ENCODE results near the gene DLGAP1. TPM values are rescaled to one million over a fixed set of nuclear protein-coding genes. Genes with fewer than 3 reads are reported as not detected.

DLGAP1 gene
- total RNA-seq, 1 experiment from 2014 or later: 27.5 TPM

DNA sequence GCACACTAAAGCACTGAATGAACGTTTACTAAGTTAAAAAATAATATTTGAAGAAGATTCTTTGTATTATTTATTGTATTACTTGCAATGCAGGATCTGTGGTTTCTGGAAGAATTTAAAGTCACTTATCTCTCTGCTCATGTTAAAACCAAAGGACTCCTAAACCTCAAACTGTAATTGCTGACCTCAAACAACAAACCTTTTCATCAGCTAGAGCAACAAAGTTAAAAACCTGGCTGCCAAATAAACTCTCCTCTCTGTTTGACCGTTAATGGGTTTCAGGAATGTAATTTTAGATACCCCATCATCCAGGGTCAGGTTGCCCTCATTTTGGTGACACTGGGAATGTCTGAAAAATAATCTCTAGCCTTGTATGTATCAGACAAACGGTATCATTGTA, 766.0 kb downstream of the DLGAP1 start:
- peak; percentile 44 for DNase-seq (ENCODE audit: low read depth, low spot score)
- in situ Hi-C loops (cut with HindIII; ENCODE audit: low pct_unique_long_range_greater_than_20kb, low sequenced_read_pairs): no loop called here

DNA sequence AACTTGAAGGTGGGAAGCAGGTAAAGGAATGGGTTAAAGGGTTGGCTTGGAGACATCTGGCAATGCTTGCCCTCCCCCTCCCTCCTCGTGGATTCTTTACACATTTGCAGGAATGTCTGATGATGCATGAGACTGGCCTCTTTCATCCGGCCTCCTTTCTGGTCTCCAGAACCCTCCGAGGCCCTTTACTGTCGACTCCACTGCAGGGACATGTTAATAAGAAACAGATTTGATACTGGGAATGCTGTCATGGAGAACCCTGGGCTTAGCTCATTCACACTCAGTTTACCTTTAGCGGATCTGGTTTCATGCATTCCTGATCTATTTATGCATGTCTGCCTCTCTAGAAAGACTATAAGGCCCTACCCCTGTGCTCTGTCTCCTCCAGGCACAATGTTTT, 766.4 kb downstream of the DLGAP1 start:
- in situ Hi-C loops (cut with HindIII; ENCODE audit: low pct_unique_long_range_greater_than_20kb, low sequenced_read_pairs): no loop called here
- peak; percentile 71 for DNase-seq (ENCODE audit: low read depth, low spot score)

DNA sequence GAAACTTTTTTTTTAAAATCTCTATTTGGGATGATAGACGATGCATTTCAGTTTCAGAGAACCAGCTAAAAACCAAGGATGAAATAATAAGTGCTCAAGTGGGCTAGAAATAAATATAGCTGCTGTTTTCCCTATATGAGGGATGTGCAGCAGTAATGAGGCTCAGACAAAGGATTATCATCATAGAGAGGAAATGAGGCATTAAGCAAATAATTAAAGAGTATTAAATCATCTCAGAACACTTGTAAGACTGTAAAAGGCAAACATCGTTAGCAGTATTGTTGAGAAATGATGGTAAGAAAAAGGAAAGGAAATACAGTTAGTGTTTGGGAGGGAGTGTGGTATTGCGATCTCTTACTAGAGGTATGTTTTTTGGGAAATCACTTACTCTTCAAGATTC, 771.6 kb downstream of the DLGAP1 start:
- no peak for DNase-seq (ENCODE audit: low read depth, low spot score)
- in situ Hi-C loops (cut with HindIII; ENCODE audit: low pct_unique_long_range_greater_than_20kb, low sequenced_read_pairs): no loop called here

- in situ Hi-C loops (cut with HindIII; ENCODE audit: low pct_unique_long_range_greater_than_20kb, low sequenced_read_pairs): no loop called here
- no peak for DNase-seq (ENCODE audit: low read depth, low spot score)
Observed at GRCh38 chr18:3682061-3682460, 773.0 kb downstream of the DLGAP1 start.

DNA sequence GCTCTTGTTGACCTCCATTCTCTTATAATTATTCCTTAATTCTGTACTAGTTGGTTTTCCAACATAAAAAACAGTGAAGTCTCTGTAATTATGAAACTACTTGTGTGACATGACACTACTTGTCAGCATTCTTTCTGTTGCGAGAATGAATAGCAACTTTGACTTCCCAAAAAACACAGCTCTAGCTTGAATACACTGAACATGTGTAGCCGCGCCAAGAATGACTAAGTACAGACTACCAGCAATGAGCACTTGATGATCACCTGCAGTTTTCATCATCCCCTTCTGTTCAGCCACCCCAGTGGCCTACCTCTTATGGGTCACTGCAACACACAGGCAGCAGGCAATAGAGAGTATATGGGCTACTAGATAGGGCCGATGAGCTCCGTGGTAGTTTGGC, 775.9 kb downstream of the DLGAP1 start:
- peak; percentile 24 for DNase-seq (ENCODE audit: low read depth, low spot score)
- in situ Hi-C loops (cut with HindIII; ENCODE audit: low pct_unique_long_range_greater_than_20kb, low sequenced_read_pairs): no loop called here

DNA sequence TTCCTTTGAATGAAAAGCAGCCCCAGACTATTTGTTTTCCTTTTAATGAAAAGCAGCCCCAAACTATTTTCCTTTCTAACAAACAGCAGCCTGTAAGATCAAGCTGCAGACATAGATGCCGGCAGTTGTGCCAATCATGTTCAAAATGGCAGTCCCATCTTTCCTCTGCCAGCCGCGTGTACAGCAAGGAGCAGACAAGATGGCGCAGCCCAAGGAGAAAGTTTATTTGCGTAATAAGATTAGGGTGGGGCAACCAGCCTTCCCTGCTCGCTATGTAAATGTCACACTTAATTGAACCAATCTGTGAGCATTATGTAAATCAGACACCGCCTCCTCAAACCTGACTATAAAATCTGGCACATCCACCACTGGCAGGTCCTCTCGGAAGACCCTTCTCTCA, 779.1 kb downstream of the DLGAP1 start:
- in situ Hi-C loops (cut with HindIII; ENCODE audit: low pct_unique_long_range_greater_than_20kb, low sequenced_read_pairs): no loop called here
- no peak for DNase-seq (ENCODE audit: low read depth, low spot score)

GRCh38 chr18:3675446-3675845, 779.7 kb downstream of the DLGAP1 start:
- in situ Hi-C loops (cut with HindIII; ENCODE audit: low pct_unique_long_range_greater_than_20kb, low sequenced_read_pairs): no loop called here
- DNase-seq (ENCODE audit: low read depth, low spot score): no peak

- DNase-seq (ENCODE audit: low read depth, low spot score): no peak
- in situ Hi-C loops (cut with HindIII; ENCODE audit: low pct_unique_long_range_greater_than_20kb, low sequenced_read_pairs): no loop called here
Observed at GRCh38 chr18:3671176-3671575, 783.9 kb downstream of the DLGAP1 start.

DNA sequence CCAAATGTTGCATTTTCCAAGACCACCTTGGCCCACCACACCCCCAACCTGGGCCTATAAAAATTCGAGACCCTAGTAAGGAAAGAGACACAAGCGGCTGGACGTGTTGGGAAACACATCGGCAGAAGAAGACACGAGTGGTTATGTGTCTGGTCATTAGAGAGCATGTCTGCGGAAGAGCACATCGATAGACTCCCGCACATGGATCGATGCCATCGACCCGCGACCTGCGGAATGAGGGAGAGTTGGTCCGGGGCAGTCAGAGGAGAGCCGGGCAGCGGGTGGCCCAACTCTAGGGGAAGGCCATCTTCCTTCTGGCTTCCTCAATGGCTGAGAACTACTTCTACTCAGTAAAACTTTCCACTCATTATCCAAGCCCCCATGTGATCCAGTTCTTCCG, 785.7 kb downstream of the DLGAP1 start:
- in situ Hi-C loops (cut with HindIII; ENCODE audit: low pct_unique_long_range_greater_than_20kb, low sequenced_read_pairs): no loop called here
- no peak for DNase-seq (ENCODE audit: low read depth, low spot score)

DNA sequence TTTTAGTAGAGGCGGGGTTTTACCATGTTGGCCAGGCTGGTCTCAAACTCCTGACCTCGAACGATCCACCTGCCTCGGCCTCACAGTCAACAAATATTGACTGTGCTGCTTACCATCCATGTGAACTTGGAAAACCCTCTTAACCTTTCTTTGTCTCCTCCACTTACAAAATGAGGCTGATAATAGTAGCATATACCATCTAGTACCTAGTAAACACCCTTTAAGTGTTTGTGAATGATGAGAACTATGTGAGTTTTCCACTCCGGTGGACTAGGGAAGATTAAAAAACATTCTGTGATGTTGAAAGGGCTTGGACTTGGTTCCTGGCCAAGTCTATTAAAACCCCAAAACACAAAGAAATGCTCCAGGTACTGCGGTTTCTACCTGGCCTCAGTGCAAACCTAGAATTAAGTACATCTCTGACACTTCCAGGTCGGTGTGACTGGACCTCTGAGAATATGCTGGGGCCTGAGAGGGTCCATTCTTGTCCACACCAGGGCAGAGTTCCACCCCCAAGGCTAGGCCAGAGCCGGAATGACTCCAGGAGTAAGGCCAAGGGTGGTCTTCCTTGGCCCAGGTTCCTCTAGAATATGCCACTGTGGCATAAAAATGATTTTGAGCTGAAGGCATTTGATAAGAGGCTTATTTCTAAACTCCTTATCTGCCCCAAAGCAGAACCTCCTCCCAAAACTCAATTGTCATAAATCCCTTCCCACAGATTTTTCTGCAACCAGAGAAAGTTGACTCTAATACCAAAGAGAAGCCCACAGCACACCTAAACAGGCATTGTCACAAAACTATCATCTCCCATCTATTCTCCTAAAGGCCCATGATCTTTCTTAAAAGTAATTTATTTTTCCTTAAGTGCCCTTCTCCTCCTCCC, 787.6 kb downstream of the DLGAP1 start:
- in situ Hi-C loops (cut with HindIII; ENCODE audit: low pct_unique_long_range_greater_than_20kb, low sequenced_read_pairs): no loop called here
- DNase-seq (ENCODE audit: low read depth, low spot score): no peak

DNA sequence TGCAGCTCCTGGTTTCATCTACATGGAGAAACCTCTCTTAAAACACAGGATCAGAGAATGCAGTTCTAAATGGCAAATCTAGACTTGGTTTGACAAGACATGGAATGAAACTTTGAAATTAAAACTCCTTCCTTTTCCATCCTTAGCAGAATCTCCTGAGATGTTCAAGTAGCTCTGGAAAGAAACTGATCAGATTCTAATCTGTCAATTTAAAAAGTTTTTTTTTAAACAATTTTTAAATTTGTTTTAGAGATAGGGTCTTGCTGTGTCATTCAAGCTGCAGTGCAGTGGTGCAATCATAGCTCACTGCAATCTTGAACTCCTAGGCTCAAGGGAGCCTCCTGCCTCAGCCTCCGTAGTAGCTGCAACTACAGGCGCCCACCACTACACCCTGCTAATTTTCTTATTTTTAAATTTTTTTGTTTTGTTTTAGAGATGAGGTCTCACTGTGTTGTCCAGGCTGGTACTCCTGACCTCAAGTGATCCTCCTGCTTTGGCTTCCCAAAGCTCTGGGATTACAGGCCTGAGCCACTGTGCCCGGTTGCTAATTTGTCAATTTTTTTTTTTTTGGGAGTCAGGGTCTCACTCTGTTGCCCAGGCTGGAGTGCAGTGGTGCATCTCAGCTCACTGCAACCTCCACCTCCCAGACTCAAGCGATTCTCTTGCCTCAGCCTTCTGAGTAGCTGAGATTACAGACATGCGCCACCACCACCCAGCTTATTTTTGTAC, 788.4 kb downstream of the DLGAP1 start:
- in situ Hi-C loops (cut with HindIII; ENCODE audit: low pct_unique_long_range_greater_than_20kb, low sequenced_read_pairs): no loop called here
- DNase-seq (ENCODE audit: low read depth, low spot score): no peak

GRCh38 chr18:3665780-3666525, 789.2 kb downstream of the DLGAP1 start:
- in situ Hi-C loops (cut with HindIII; ENCODE audit: low pct_unique_long_range_greater_than_20kb, low sequenced_read_pairs): no loop called here
- DNase-seq (ENCODE audit: low read depth, low spot score): peak; percentile 92

DNA sequence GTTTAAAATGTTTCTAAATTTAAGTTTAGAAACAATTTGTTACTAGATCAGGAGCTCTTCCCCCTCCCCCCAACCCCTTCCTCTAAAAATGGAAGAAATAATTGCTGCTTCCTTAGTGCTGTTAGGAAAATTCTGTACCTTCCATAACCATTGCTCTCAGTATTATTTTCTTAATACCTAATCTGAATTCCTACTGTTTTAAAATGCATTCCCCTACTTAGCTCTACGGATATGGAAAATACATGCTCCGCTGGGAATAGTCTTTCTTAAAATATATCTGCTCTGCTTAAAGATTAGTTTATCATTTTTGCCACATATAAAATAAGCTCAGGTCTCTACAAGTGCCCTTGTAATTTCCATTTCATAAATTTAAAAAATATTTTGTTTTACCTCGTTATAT, 789.9 kb downstream of the DLGAP1 start:
- in situ Hi-C loops (cut with HindIII; ENCODE audit: low pct_unique_long_range_greater_than_20kb, low sequenced_read_pairs): no loop called here
- DNase-seq (ENCODE audit: low read depth, low spot score): no peak

GRCh38 chr18:3664563-3665178, 790.4 kb downstream of the DLGAP1 start:
- DNase-seq (ENCODE audit: low read depth, low spot score): no peak
- in situ Hi-C loops (cut with HindIII; ENCODE audit: low pct_unique_long_range_greater_than_20kb, low sequenced_read_pairs): no loop called here

DNA sequence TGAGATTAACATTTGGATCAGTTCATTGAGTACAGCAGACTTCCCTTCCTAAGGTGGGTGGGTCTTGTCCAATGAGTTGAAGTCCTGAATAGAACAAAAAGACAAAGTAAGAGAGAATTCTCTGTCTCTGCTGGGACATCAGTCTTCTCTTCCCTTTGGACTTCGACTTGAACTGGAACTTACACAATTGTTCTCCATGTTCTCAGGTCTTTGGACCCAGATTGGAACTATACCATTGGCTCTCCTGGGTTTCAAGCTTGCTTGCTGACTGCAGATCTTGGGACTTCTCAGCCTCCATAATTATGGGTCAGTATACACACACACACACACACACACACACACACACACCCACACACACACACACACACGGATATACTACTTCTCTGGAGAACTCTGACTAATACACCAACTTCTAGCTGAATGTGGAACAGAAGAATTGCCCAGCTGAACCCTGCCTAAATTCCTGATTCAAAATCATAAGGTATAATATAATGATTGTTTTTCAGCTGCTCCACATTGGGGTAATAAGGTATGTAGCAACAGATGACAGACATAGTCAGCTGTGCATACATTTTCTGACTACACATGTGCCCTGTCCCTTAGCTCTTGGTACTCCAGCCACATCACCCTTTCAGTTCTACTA, 791.1 kb downstream of the DLGAP1 start:
- in situ Hi-C loops (cut with HindIII; ENCODE audit: low pct_unique_long_range_greater_than_20kb, low sequenced_read_pairs): no loop called here
- no peak for DNase-seq (ENCODE audit: low read depth, low spot score)

DNA sequence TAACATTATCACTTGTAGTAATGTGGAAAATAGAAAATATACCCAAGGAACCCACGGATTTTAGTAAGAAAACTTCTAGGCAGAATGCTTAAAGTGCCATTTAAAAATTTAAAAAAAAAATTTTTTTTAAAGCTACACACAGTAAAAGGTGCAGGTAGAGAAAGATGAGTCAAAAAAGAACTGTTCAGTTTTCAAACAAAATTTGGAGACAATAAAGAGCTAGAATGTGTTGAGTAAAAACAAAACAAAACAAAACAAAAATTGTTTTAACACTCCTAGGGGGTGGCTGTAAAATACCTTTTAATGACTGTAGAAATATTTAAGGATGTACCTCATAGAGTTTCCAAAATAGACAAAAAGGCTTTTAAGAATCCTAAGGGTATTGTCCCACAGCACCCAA, 793.1 kb downstream of the DLGAP1 start:
- in situ Hi-C loops (cut with HindIII; ENCODE audit: low pct_unique_long_range_greater_than_20kb, low sequenced_read_pairs): no loop called here
- DNase-seq (ENCODE audit: low read depth, low spot score): no peak

GRCh38 chr18:3660739-3661515, 794.2 kb downstream of the DLGAP1 start:
- in situ Hi-C loops (cut with HindIII; ENCODE audit: low pct_unique_long_range_greater_than_20kb, low sequenced_read_pairs): no loop called here
- DNase-seq (ENCODE audit: low read depth, low spot score): no peak

Data from SK-MEL-5 (cell line).